HG03565 (cell line): ENCODE data around the gene IFITM2.
"Not testable (repeated sequence)": the region's sequence is repeated elsewhere in the genome, so short reads cannot be mapped to it uniquely, and the experiment has no call there.

Source experiments
- ATAC-seq: cut with Tn5 transposase; IDR thresholded peaks from one replicate; pipeline ENCODE4 v1.9.1; 2021; ENCODE audit warnings: mild to moderate bottlenecking, moderate library complexity; ENCODE audit not compliant: unreplicated experiment

Gene IFITM2

DNA sequence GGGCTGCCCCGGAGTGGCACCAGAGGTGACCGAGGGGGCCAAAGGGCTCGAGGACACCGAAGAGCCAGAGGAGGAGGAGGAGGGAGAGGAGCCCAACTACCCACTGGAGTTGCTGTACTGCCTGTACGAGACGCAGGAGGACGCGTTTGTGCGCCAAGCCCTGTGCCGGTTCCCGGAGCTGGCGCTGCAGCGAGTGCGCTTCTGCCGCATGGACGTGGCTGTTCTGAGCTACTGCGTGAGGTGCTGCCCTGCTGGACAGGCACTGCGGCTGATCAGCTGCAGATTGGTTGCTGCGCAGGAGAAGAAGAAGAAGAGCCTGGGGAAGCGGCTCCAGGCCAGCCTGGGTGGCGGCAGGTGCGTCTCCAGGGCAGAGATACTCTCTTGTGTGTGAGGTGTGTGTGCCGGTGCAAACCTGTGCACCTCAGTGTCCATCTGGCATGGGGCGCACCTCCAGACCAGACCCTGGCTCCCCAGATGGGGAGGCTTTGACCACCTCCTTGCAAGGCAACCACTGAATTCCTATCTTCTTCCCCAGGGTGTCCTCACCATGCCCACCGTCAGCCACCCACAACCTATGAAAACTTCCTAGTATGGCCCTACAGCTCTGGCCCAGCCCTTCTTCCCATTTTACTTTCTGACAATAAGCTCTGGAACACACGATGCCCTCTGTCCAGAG, 26.0 kb upstream of the IFITM2 start:
- ATAC-seq: no peak

DNA sequence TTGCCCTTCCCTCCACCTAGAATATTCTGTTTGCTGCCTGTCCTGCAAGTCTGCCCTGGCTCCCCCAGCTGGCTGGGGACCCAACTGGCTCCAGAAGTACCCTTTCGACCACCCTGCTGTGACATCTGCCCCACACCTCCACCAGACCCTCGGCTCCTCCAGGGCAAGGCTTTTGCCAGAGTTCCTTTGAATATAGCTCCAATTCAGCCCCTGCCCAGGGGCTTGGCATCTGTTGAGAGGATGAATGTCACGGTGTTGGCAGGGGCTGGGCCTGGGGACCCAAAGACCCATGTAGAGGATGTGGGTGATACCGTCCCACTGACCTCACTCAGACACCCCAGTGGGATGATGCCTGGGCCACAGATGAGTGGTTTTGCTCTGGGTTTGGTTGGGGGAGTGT, 25.4 kb upstream of the IFITM2 start:
- ATAC-seq: no peak

DNA sequence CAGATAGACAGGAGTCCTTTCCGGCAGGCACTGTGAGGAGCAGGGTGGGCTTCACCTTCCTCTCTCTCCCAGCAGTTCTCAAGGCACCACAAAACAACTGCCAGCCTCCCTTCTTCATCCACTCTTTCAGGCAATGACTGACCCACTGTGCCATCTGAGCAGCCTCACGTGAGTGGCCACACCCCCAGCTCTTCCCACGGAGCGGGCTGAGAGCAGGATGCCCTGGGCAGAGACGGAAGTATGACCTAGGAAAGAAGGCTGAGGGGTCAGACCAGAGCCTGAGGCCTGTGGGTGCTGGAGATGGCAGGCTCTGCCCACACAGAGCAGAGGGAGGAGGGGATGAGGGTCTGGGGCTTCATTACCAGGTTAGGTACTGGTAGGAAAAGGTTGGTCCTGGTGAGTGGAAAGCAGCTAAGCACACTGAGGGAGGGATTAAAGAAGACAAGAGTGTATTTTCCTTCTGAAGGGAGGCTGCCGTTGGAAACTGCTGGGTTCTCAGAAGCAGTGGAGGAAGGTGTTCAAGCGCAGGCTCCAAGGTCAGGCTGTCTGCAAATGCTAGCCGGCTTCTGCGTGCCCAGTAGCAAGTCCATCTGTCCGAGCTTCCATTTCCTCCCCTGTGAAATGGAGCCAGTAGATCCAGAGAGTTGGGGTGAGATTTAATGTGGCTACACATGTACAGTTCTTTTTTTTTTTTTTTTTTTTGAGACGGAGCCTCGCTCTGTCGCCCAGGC, 24.8 kb upstream of the IFITM2 start:
- ATAC-seq: no peak

DNA sequence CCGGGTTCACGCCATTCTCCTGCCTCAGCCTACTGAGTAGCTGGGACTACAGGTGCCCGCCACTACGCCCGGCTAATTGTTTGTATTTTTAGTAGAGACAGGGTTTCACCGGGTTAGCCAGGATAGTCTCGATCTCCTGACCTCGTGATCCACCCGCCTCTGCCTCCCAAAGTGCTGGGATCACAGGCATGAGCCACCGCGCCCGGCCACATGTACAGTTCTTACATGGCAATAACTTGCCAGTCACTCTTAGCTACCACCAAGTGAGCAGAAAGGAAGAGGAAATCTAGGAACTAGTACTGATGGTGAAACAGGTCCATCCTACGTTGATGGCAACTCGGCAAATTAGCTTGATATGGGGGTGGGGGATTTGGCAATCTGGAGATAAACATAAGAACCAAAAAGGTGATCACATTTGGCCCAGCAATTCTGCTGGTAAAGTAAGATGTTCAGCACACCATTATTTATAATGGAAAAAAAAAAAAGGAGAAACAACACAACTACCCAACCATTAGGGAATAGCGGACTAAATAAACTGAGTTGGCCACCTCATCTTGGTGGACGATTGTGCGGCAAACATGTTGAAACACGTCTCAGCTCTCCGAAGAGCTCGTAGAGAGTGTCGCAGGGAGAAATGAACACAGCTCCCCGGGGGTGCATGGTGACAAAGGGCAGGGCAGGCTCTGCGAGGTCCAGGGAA, 24.1 kb upstream of the IFITM2 start:
- ATAC-seq: no peak

DNA sequence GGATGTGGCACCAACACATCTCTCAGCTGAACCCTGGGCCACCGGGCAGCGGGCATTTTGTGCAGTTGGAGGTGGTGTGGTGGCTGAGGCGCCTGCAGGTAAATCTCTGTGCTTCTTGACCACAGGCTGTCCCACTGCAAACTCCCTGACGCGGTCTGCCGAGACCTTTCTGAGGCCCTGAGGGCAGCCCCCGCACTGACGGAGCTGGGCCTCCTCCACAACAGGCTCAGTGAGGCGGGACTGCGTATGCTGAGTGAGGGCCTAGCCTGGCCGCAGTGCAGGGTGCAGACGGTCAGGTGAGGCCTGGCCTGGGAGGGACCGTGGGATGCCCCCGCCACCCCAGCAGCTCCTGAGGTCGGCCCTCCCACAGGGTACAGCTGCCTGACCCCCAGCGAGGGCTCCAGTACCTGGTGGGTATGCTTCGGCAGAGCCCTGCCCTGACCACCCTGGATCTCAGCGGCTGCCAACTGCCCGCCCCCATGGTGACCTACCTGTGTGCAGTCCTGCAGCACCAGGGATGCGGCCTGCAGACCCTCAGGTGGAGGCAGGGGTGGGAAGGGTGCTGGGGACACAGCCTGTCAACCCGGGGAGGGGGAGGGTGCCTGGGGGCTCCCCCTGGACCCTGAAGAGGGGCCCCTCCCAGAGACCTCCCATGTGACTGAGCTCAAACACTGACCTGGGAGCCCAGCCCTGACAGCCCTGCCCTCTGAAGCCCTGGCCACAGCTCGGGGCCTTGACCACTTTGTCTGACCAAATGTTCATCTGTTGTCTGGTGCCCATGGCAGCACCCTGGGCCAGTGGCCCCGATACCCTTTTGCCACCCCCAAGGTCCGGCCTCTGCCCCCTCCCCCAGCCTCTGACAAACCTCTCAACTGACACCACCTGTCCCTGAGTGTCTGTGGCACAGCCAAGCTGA, 23.3 kb upstream of the IFITM2 start:
- no peak for ATAC-seq

DNA sequence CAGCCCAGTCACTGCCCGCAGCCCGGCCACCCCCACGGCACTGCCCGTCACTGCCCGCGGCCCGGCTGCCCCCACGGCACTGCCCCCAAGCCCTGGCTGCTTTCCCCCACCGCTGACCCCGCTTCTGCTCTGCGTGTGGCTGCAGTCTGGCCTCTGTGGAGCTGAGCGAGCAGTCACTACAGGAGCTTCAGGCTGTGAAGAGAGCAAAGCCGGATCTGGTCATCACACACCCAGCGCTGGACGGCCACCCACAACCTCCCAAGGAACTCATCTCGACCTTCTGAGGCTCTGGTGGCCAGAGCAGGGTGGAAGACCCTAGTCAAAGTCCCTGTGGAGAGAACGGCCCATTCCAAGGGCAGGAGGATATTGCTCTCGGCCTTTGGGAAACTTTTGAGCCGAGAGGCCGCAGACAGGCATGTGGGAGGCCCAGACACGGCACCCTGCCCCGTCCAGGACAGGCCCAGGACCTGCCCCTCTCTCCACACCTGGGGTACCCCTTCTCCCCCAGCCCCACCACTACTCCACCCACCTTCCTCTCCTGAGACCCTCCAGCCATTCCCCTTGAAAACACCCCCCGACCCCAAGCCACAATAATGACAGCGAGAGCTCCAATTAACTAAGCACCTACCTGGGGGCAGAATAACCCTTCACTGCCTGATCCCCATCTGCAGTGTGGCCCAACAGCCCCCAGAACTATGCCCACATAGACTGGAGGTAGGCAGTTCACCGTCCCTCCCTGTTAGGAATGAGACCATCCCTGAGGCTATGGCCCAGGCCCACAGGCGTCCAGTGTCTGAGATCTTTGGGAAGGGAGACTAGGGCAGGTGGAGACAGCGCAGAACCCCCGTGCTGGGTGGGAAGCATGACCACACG, 22.4 kb upstream of the IFITM2 start:
- no peak for ATAC-seq

DNA sequence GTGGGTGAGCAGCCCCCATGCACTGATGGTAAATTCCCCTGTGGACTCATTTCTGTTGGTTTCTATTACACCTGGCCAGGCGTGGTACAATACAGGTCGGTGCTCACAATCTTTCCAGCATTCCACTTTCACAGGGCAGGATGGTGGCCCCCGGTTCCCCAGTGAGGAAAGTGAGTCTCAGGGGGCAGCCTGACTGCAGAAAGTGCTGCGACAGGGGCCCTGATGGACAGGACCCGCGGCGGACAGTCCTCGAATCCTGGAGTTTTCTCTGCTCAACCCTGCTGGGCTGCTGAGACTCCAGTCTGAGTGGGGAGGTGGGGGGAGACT, 21.8 kb upstream of the IFITM2 start:
- ATAC-seq: no peak

DNA sequence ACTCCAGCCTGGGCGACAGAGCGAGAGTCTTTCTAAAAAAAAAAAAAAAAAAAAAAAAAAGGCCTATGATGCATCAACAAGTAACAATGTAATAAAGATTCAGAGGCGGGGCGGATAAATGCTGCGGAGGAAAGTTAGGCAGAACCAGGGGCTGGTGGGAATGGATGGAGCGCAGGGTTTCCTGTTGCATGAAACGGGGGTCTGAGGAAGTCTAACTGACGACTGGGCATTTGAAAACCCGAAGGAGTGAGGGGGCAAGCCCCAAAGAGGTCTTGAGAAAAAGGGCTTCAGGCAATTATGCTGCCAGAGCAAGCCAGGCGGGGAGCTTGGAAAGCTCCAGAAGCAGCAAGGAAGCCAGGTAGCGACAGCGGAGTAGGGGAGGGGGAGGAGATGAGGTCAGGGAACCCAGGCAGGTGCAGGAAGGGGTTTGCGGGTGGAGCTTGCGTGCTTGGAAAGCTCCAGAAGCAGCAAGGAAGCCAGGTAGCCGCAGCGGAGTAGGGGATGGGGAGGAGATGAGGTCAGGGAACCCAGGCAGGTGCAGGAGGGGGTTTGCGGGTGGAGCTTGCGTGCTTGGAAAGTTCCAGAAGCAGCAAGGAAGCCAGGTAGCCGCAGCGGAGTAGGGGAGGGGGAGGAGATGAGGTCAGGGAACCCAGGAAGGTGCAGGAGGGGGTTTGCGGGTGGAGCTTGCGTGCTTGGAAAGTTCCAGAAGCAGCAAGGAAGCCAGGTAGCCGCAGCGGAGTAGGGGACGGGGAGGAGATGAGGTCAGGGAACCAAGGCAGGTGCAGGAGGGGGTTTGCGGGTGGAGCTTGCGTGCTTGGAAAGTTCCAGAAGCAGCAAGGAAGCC, 20.4 kb upstream of the IFITM2 start:
- not testable (repeated sequence) for ATAC-seq

DNA sequence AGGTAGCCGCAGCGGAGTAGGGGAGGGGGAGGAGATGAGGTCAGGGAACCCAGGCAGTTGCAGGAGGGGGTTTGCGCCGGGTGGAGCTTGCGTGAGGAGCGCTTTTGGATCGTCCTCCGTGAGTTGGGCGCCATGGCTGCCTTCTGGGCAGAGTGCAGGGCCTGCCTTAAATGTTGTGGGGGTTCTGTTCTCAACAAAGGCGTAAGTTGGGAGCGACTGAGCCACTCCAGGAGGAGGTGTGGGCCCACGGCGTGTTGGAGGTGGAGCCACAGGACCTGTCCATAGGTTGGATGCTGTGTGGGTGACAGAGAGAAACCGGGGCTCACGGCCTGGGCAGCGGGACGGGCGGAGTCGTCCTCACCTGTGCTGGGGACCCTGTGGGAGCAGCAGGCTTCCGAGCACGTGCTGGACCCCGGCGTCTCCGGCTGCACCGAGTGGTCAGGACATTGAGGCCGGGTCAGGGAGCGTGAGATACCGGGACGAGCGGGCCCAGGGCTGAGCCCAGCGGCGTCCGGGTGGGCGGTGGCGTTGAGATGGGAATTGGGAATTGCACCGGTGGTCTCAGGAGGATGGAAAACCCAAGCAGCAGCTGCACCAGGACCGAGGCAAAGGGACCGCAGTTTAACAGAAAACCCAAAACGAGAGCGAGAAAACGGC, 19.7 kb upstream of the IFITM2 start:
- ATAC-seq: no peak

DNA sequence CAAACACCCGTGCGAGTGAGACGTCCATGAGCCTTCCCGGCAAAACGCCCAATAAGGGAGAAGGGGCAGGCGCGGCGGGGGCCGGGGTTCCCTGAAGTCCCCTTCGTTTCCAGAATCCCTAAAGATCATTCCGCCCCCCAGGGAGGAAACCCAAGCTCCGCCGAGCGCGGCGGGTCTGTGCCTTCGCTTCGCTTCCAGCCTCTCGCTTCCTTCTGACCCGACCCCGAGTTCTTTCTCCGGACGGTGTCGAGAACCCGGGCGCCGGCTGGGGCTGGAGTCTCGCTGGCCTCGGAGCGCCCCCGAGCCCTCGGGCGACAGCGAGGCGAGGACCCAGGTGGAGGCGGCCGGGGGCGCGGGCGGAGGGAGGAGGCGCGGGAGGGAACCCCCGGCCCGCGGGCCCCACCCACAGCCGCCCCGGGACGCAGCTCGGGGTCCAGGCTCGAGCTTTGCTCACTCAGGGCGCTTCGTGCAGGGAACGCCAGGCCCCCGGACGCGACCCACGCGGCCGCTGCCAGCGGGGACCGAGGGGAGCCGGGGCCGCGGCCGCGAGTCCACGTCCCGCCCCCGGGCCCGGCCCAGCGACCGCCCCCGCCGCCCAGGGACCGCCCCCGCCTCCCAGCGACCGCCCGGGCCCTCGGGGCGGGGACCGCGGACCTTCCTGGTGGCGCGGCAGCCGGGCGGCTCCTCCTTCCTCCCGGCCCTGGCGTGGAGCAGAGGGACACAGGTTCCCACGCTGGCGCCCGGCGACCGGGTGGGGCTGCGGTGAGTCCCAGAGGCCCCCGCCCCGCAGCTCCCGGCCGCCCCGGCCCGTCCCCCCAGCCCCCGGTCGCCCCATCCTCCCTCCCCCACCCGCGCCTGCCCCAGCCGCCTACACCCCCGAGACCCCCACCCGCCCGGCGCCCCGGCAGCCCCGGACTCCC, 18.9 kb upstream of the IFITM2 start, which contains the start of gene PGGHG:
TSS of gene PGGHG (plus strand) at position 649 of the 920 bp plus-strand sequence. CDS start 691 bp downstream, outside the sequence.
- ATAC-seq: no peak

DNA sequence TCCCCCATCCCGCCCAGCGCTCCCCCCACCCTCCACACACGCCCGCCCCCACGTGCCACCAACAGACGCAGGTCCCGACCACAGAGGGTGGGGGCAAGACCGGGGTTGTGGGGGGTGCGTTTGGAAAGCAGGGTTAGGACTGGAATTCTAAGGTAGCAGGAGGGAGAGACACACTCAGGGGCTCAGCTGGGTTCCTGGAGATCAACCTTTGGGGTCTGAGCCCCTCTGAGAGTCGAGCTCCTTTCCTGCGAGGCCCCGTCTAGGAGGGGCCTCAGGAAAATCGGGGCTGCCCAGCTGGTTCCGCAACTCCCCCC, 18.3 kb upstream of the IFITM2 start:
- no peak for ATAC-seq

DNA sequence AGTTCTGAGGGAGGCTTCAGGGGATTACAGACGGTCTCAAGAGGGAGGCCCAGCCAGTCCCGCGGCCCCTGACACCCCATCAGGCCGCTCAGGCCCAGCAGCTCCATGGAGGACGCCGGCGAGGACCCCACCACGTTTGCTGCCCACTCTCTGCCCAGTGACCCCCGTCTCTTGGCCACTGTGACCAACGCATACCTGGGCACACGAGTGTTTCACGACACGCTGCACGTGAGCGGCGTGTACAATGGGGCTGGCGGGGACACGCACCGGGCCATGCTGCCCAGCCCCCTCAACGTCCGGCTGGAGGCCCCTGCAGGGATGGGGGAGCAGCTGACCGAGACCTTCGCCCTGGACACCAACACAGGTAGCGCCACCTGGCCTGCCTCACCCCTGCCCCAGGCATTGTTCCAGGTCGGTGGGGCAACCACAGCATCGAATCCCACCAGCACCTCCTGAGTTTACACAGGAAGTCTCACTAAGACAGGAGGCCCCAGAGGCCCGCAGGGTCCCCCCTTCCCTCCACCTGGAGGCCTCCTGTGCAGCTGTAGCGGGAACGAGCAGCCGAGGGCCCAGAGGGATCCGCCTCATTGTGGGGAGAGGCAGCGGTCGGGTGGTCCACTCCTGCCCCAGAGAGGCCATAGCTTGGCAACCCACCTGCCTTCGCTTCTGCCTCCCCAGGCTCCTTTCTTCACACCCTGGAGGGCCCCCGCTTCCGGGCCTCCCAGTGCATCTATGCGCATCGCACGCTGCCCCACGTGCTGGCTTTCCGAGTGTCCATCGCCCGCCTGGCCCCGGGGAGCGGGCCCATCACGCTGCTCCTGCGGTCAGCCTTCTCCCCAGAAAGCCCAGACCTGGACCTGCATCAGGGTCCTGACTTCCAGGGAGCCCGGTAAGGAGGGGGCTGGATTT, 17.6 kb upstream of the IFITM2 start:
- ATAC-seq: no peak

DNA sequence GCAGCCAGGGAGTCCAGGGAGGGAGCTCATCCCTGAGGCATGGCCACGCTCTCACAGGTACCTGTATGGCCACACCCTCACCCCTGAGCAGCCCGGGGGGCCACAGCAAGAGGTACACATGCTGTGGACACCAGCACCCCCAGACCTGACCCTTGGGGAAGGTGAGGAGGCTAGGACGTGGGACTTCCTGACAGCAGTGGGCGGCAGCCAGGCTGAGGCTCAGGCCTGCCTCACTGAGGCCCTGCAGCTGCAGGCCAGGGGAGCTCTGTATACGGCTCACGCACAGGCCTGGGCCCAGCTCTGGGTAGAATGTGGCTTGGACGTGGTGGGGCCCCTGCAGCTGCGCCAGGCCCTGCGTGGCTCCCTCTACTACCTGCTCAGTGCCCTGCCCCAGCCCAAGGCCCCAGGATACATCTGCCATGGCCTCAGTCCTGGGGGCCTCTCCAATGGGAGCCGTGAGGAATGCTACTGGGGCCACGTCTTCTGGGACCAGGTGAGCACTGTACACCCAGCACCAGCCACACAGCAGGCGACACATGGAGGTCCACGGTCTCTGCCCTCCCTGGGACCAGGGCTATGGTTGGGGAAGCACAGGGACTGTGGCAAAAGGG, 16.9 kb upstream of the IFITM2 start:
- ATAC-seq: no peak

DNA sequence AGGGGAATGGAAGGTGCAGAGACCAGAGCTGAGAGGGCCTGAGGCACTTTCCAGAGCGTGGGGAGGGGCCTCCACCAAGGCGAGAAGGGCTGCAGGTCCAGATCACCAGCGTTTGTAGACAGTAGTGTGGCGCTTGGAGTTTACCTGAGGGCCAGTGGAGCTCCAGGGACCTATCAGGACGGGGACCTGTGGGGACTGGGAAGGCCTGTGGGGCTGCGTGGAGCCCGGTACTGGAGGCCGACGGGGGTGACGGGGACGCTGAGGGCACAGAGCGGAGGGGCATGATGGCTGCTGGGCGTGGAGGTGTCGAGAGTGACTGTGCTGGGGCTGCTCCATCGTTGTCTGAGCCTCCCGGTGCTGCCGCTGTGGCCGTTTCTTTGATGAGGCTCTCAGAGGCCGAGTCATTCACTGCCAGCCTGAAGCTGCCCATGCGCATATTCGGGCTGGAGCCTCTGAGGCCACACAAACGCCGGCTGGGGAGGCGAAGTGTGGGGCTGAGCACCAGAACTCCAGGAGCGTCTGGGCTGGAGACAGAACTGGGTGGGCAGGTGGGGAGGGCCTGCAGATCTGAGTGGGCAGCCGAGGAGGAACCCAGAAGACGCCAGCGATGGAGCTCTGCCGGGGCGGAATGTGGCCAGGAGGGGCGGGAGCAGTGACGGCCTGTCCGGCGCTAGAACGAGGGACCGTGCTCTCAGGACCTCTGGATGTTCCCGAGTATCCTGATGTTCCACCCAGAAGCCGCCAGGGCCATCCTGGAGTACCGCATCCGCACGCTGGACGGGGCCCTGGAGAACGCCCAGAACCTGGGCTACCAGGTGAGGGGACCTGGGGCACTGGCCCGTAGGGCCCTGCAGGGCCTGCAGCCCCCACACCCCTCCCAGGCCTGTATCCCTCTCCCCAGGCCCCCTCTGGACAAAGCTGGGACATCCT, 16.1 kb upstream of the IFITM2 start:
- ATAC-seq: no peak
